MCF 10A (cell line): ENCODE results near the gene SLC2A4. TPM values are rescaled to one million over a fixed set of nuclear protein-coding genes. Genes with fewer than 3 reads are reported as not detected.
A peak's percentile ranks its signal among the peaks of the same experiment; 100 is the strongest.

Source experiments
- BruUV-seq: library from RNA; stranded (reverse); fragments of 400-500 nt; replicated peaks from 2 replicates; lab custom pipeline; 2021; lab: Mats Ljungman, UMichigan
- CTCF ChIA-PET: fragments of 300-600 bp; sonication (Branson Sonifier 250); formaldehyde crosslinking; extraction: SDS; loops from one replicate; lab custom pipeline; 2021; ENCODE audit warnings: antibody characterized with exemption, inconsistent platforms; lab: Yijun Ruan, JAX
- POLR2A ChIA-PET: fragments of 300-600, 350-650 bp; sonication (Branson Sonifier 250); formaldehyde crosslinking; extraction: SDS; loops from one replicate; lab custom pipeline; 2020; ENCODE audit warnings: antibody characterized with exemption, inconsistent platforms; lab: Yijun Ruan, JAX
- DNase-seq: peaks from one replicate; pipeline ENCODE4 v3.0.0-alpha.2; 2018; ENCODE audit not compliant: unreplicated experiment
- H3K27ac Mint-ChIP-seq: one replicate; pipeline ENCODE4 v1.8.0; 2022; ENCODE audit warnings: mild to moderate bottlenecking, low read depth, mixed read lengths; ENCODE audit not compliant: unreplicated experiment
- H3K27me3 Mint-ChIP-seq: one replicate; pipeline ENCODE4 v1.8.0; 2022; ENCODE audit warnings: mixed read lengths; ENCODE audit not compliant: insufficient read depth, unreplicated experiment
- H3K36me3 Mint-ChIP-seq: one replicate; pipeline ENCODE4 v1.8.0; 2022; ENCODE audit warnings: mild to moderate bottlenecking, moderate library complexity, mixed read lengths; ENCODE audit not compliant: insufficient read depth, unreplicated experiment
- H3K4me1 Mint-ChIP-seq: one replicate; pipeline ENCODE4 v1.8.0; 2022; ENCODE audit warnings: mixed read lengths; ENCODE audit not compliant: insufficient read depth, unreplicated experiment
- H3K4me3 Mint-ChIP-seq: one replicate; pipeline ENCODE4 v1.8.0; 2022; ENCODE audit warnings: mild to moderate bottlenecking, moderate library complexity, mixed read lengths; ENCODE audit not compliant: unreplicated experiment
- H3K9me3 Mint-ChIP-seq: one replicate; pipeline ENCODE4 v1.8.0; 2022; ENCODE audit warnings: mixed read lengths; ENCODE audit not compliant: unreplicated experiment
- intact Hi-C: fragments of 100-400 bp; cut with micrococcal nuclease; formaldehyde crosslinking; loops from 2 replicates; pipeline ENCODE4 v1.14.1; 2022
- total RNA-seq: library from RNA; stranded (reverse); gene quantifications from 2 replicates; pipeline ENCODE4 v1.2.3, GENCODE V29; 2022
- TF ChIP-seq, protein P1 (sequence below): fragments of 200-600 bp; IDR thresholded peaks from one replicate; pipeline ENCODE4 v1.8.0; 2022; ENCODE audit warnings: antibody characterized with exemption, mild to moderate bottlenecking; ENCODE audit not compliant: unreplicated experiment

Gene SLC2A4
- total RNA-seq, 1 experiment from 2014 or later = not detected

DNA sequence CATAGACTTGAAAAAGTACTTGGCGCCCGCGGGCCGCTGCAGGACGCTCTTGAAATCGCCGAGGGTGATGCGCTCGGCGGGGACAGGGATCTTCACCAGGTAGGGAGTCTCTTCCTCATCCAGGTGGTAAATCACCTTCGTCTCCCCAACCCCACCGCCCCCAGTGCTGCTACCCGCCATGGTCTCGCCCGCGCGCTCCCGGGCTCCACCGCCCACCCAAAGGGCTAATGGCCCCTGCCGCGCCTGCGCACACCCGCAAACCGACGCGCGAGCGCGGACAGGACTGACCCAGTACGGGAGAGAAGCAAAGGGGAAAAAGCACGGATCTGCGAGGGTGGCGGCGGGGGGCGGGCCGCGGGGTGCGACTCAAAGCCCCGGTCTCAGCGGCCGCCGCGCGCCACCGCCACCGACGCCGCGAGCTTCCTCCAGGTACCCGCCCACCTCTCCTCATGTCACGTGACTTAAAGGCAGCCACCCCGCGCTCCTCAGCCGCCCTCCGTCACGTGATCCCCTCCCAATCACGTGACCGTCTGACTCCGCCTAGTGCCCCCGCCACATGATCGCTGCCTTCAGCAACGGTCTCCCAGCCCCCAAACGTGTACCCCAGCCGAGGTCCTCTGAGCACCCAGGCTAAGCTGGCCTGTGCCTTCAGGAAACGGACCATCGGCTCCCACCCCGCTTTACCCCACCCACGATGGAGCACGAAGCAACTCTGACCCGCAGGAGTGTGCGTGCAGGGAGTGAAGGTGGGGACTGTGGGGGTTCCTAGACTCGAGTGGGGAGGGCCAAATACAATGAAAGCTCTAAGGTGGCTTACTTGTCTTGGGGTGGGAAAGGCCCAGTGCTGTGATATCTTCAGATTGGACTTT lies 47.2 kb upstream of the SLC2A4 start, which contains the start of gene DVL2:
TSS of gene DVL2 (minus strand) at position 435 of the 869 bp plus-strand sequence. CDS start at position 180, 255 bp downstream.
- TF ChIP-seq, protein P1, sequence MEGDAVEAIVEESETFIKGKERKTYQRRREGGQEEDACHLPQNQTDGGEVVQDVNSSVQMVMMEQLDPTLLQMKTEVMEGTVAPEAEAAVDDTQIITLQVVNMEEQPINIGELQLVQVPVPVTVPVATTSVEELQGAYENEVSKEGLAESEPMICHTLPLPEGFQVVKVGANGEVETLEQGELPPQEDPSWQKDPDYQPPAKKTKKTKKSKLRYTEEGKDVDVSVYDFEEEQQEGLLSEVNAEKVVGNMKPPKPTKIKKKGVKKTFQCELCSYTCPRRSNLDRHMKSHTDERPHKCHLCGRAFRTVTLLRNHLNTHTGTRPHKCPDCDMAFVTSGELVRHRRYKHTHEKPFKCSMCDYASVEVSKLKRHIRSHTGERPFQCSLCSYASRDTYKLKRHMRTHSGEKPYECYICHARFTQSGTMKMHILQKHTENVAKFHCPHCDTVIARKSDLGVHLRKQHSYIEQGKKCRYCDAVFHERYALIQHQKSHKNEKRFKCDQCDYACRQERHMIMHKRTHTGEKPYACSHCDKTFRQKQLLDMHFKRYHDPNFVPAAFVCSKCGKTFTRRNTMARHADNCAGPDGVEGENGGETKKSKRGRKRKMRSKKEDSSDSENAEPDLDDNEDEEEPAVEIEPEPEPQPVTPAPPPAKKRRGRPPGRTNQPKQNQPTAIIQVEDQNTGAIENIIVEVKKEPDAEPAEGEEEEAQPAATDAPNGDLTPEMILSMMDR = no peak
- ChIA-PET POLR2A (interaction anchor here (0.7 to 14.3 kb wide), 14 partner anchors 9 to 727 kb away, joined by 3 to 278 read pairs (median 5); partner anchors contain the start of genes ACADVL, CTDNEP1, DLG4 and ELP5), CTCF (interaction anchor here (0.5 to 1.7 kb wide), 4 partner anchors 9 to 152 kb away, joined by 3 to 9 read pairs (median 4); partner anchors contain the start of genes ACADVL, ASGR1 and DLG4)
- peak within 1 kb of the TSS; percentile 94 for H3K27ac Mint-ChIP-seq
- H3K27me3 Mint-ChIP-seq = no peaks in the 10 kb centered on the region
- H3K4me3 Mint-ChIP-seq = peak within 1 kb of the TSS; percentile 91
- H3K36me3 Mint-ChIP-seq = peaks cover 76% of the 10 kb centered on the region
- no peaks in the 10 kb centered on the region for H3K9me3 Mint-ChIP-seq
- intact Hi-C loops = no loop called here
- BruUV-seq = TSS peak; percentile 16
- peak; percentile 92 for DNase-seq
- H3K4me1 Mint-ChIP-seq = peaks cover 30% of the 10 kb centered on the region

DNA sequence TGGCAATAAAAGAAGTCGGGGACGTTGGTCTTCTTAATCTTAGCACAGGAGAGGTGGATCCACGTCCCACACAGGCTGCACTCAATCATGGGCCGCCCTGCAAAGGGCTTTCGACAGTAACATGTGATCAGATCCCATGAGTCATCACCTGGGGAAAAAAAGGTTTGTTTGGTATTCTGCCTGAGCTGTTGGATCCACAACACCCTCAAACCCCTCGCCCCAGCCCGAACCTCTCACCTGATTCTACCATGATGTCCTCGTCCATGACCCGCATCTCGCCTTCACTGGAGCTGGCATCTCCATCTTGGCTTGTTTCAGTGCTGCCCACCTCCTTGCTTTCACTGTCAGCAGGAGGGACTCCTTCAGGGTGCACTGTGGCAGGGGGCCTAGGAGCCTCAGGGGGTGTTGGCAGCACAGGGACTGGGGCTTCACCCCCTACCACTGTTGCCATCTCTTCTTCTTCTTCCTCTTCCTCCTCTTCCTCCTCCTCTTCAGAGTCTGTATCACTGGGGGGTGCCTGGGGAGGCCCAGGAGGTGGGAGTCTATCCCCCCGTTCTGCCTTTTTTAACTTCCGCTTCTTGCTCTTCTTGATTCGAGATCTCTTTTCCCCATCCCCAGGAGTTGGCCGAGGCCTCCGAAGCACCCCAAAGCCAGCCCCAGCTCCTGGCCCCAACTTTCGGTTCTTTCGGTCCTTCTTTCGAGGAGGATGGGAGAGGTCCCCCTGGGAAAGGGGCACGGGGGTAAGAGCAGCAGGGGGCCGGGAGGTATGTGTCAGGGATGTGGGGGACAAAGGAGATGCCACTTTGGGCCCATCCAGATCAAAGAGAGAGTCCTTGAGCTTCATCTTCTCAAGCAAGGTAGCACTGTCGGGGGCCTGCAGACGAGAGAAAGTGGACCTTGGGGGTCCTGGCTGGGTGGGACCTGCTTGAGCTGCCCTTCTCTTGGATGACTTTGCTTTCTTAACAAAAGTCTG lies 45.5 kb upstream of the SLC2A4 start:
- Mint-ChIP-seq H3K27ac (peak overlapping the region; percentile 75), H3K36me3 (peaks cover 80% of the 10 kb centered on the region), H3K4me3 (peak overlapping the region; percentile 91), H3K27me3 (no peaks in the 10 kb centered on the region), H3K4me1 (peaks cover 33% of the 10 kb centered on the region), H3K9me3 (no peaks in the 10 kb centered on the region)
- DNase-seq = peak; percentile 55
- TSS peak; percentile 7 for BruUV-seq
- ChIA-PET CTCF (interaction anchor here (0.6 to 1.6 kb wide), 2 partner anchors 190 to 203 kb away, joined by 3 to 4 read pairs; no protein-coding TSS in a partner anchor), POLR2A (interaction anchor here (0.6 to 14.3 kb wide), 9 partner anchors 14 to 268 kb away, joined by 3 to 278 read pairs (median 3); partner anchors contain the start of genes ACADVL, CTDNEP1, DLG4 and ELP5)
- TF ChIP-seq, protein P1 = no peak
- intact Hi-C loops = no loop called here

DNA sequence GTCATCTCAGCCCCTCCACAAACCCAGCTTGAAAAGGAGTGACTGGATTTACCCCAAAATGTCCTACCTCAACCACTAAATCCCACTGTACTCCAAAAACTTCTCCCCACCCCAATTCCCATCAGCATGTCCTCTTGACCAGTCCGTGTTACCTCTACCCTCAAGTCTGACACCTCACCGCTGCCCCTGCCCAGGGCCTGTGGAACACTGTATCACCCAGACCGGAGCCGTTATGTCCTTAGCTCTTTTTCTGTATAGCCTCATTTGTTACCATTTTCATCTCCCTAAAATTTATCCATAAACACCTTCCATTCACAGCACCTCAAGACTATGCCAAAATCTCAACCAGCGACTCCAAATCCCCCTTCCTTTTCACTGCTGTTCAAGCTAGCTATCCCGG lies 44.7 kb upstream of the SLC2A4 start:
- no peak for DNase-seq
- peaks cover 40% of the 10 kb centered on the region for H3K4me1 Mint-ChIP-seq
- BruUV-seq = no TSS peak
- ChIA-PET CTCF (interaction anchor here (1.6 kb wide), 1 partner anchor 191 kb away, joined by 4 read pairs; no protein-coding TSS in a partner anchor), POLR2A (interaction anchor here (3.7 to 14.3 kb wide), 3 partner anchors 13 to 15 kb away, joined by 18 to 278 read pairs (median 128); partner anchors contain the start of genes ACADVL, CTDNEP1, DLG4 and ELP5)
- TF ChIP-seq, protein P1 = no peak
- no peaks in the 10 kb centered on the region for H3K9me3 Mint-ChIP-seq
- H3K4me3 Mint-ChIP-seq = peak overlapping the region; percentile 100
- no peaks in the 10 kb centered on the region for H3K27me3 Mint-ChIP-seq
- H3K36me3 Mint-ChIP-seq = peaks cover 81% of the 10 kb centered on the region
- peak overlapping the region; percentile 91 for H3K27ac Mint-ChIP-seq
- intact Hi-C loops = no loop called here
